HG03457 (cell line): ENCODE results near the gene CYP26B1.

ENCODE experiments used
- ATAC-seq: cut with Tn5 transposase; IDR thresholded peaks from one replicate; pipeline ENCODE4 v1.9.1; 2021; ENCODE audit warnings: moderate number of reproducible peaks; ENCODE audit not compliant: unreplicated experiment

The CYP26B1 gene

GRCh38 chr2:72155737-72156136 lies 8.1 kb upstream of the CYP26B1 start:
- ATAC-seq: no peak

GRCh38 chr2:72155151-72155550 lies 7.5 kb upstream of the CYP26B1 start:
- ATAC-seq: no peak

- ATAC-seq: no peak
These were observed 6.8 kb upstream of the CYP26B1 start for GRCh38 chr2:72154386-72154975.

- ATAC-seq: no peak
These were observed 6.3 kb upstream of the CYP26B1 start for GRCh38 chr2:72153924-72154323.

GRCh38 chr2:72153026-72153791 lies 5.5 kb upstream of the CYP26B1 start:
- no peak for ATAC-seq

- ATAC-seq: no peak
These were observed 3.2 kb upstream of the CYP26B1 start for GRCh38 chr2:72150861-72151356.

GRCh38 chr2:72150157-72150860 lies 2.6 kb upstream of the CYP26B1 start:
- peak; percentile 89 for ATAC-seq

GRCh38 chr2:72149556-72150156 lies 2.0 kb upstream of the CYP26B1 start:
- no peak for ATAC-seq

- no peak for ATAC-seq
These were observed 1.3 kb upstream of the CYP26B1 start for GRCh38 chr2:72148837-72149555.

- ATAC-seq: no peak
These were observed 558 bp upstream of the CYP26B1 start for GRCh38 chr2:72148003-72148836.

- ATAC-seq: no peak
These were observed 1.0 kb downstream of the CYP26B1 start for GRCh38 chr2:72146347-72147302.

- no peak for ATAC-seq
These were observed 1.9 kb downstream of the CYP26B1 start for GRCh38 chr2:72145658-72146329.

- ATAC-seq: no peak
These were observed 2.4 kb downstream of the CYP26B1 start for GRCh38 chr2:72145289-72145657.

- no peak for ATAC-seq
These were observed 2.9 kb downstream of the CYP26B1 start for GRCh38 chr2:72144632-72145288.

GRCh38 chr2:72144274-72144631 lies 3.4 kb downstream of the CYP26B1 start:
- ATAC-seq: no peak

- ATAC-seq: no peak
These were observed 4.0 kb downstream of the CYP26B1 start for GRCh38 chr2:72143441-72144273.
